ENCODE data around the gene ATOH8.

DNA sequence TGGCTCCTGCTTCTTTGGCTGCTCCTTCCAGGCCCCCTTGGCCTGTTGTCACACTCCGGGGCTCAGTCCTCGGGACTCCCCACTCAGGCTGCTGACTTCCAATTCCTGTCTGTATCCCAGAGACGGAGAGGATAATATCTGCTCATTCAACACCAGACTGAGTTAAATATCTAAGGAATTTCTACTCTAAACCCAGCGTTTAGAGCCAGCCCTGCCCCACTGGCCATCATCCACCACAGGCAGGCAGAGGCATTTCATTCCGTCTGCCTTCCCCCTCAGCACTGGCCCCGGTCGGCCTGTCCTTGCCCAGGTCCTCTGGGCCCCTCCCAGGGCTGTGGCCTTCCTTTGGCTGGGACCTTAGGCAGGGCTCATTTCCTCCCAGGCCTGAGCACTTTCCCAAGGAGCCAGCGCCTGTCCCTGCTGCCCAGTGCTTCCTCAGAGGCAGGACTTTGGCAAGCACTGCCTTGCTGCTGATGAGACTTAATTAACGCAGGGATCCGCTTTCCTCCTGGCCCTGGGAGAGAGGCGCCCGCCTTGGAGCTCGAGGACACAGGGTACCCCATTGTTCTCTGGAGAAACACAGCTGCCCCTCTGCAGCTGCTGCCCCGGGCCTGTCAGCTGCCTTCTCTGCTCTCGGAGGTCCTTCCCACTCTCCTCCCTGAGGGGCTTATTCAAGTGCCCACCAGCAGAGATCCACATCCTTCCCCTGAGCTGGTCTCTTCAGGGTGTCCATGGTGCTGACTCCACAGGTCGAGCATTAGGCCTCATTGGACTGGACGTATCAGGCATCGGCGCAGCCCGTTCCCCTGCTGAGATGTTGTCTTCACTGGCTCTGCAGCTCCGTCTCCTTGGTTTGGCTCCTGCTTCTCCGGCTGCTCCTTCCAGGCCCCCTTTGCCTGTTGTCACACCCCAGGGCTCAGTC is 42.8 kb downstream of the ATOH8 start:
- no peak for TF ChIP-seq CTCF (IDR thresholded peaks at IDR 0.05)
- peak in 1 of 2 donors; percentile 54 for TF ChIP-seq POLR2A (IDR thresholded peaks at IDR 0.05)

Data from heart left ventricle (tissue), 13 donors.